ENCODE measurements around the gene PPARG.

PPARG gene

GRCh38 chr3:12409684-12410596, 121.1 kb downstream of the PPARG start:
- Histone ChIP-seq H3K9me3 (ENCODE audit: severe bottlenecking) (no peaks in the 10 kb centered on the region), H3K36me3 (ENCODE audit: low read depth) (no peaks in the 10 kb centered on the region), H3K4me3 (ENCODE audit: severe bottlenecking) (no peak overlapping the region), H3K27ac (ENCODE audit: poor library complexity, severe bottlenecking) (no peak overlapping the region), H3K4me1 (ENCODE audit: insufficient read depth, poor library complexity, severe bottlenecking) (peaks cover 5% of the 10 kb centered on the region), H3K27me3 (ENCODE audit: insufficient read depth, poor library complexity, severe bottlenecking) (no peaks in the 10 kb centered on the region)
- no peak for DNase-seq (ENCODE audit: low spot score)
- ATAC-seq (ENCODE audit: low read depth): no peak
- no peak for TF ChIP-seq CTCF (IDR thresholded peaks at IDR 0.05; ENCODE audit: poor library complexity, severe bottlenecking)

- H3K9me3 ChIP-seq (ENCODE audit: severe bottlenecking): no peaks in the 10 kb centered on the region
- no peaks in the 10 kb centered on the region for H3K4me1 ChIP-seq (ENCODE audit: insufficient read depth, poor library complexity, severe bottlenecking)
- TF ChIP-seq CTCF (IDR thresholded peaks at IDR 0.05; ENCODE audit: poor library complexity, severe bottlenecking): no peak
- ATAC-seq (ENCODE audit: low read depth) (no peak), DNase-seq (ENCODE audit: low spot score) (no peak)
- no peaks in the 10 kb centered on the region for H3K27me3 ChIP-seq (ENCODE audit: insufficient read depth, poor library complexity, severe bottlenecking)
- H3K36me3 ChIP-seq (ENCODE audit: low read depth): no peaks in the 10 kb centered on the region
- no peak overlapping the region for H3K27ac ChIP-seq (ENCODE audit: poor library complexity, severe bottlenecking)
- H3K4me3 ChIP-seq (ENCODE audit: severe bottlenecking): no peak overlapping the region
These were observed 124.9 kb downstream of the PPARG start for GRCh38 chr3:12413721-12414255.

GRCh38 chr3:12415014-12415680, 126.3 kb downstream of the PPARG start:
- DNase-seq (ENCODE audit: low spot score) (no peak), ATAC-seq (ENCODE audit: low read depth) (no peak)
- H3K36me3 ChIP-seq (ENCODE audit: low read depth): no peaks in the 10 kb centered on the region
- no peak overlapping the region for H3K4me3 ChIP-seq (ENCODE audit: severe bottlenecking)
- H3K9me3 ChIP-seq (ENCODE audit: severe bottlenecking): no peaks in the 10 kb centered on the region
- no peak overlapping the region for H3K27ac ChIP-seq (ENCODE audit: poor library complexity, severe bottlenecking)
- H3K4me1 ChIP-seq (ENCODE audit: insufficient read depth, poor library complexity, severe bottlenecking): no peaks in the 10 kb centered on the region
- TF ChIP-seq CTCF (IDR thresholded peaks at IDR 0.05; ENCODE audit: poor library complexity, severe bottlenecking): no peak
- H3K27me3 ChIP-seq (ENCODE audit: insufficient read depth, poor library complexity, severe bottlenecking): no peaks in the 10 kb centered on the region

- DNase-seq (ENCODE audit: low spot score): no peak
- Histone ChIP-seq H3K36me3 (ENCODE audit: low read depth) (no peaks in the 10 kb centered on the region), H3K27ac (ENCODE audit: poor library complexity, severe bottlenecking) (no peak overlapping the region), H3K9me3 (ENCODE audit: severe bottlenecking) (no peaks in the 10 kb centered on the region), H3K4me1 (ENCODE audit: insufficient read depth, poor library complexity, severe bottlenecking) (no peaks in the 10 kb centered on the region), H3K27me3 (ENCODE audit: insufficient read depth, poor library complexity, severe bottlenecking) (no peaks in the 10 kb centered on the region), H3K4me3 (ENCODE audit: severe bottlenecking) (no peak overlapping the region)
- ATAC-seq (ENCODE audit: low read depth): no peak
- TF ChIP-seq CTCF (IDR thresholded peaks at IDR 0.05; ENCODE audit: poor library complexity, severe bottlenecking): no peak
These were observed 127.9 kb downstream of the PPARG start for GRCh38 chr3:12416731-12417130.

All from RWPE2 (cell line).